Activated naive CD8-positive, alpha-beta T cell treated with anti-CD3 and anti-CD28 coated beads, Interleukin-2, amount 50 U/mL, for 24 hours (primary cell): Measurements from ENCODE around the gene IFT122.

Experiments
- ATAC-seq: fragments of 150-1000 bp; cut with Tn5 transposase; one replicate; pipeline ENCODE4 v1.10.0; 2021
- DNase-seq: peaks from one replicate; pipeline ENCODE4 v3.0.0; 2021
- H3K27ac Mint-ChIP-seq: one replicate; pipeline ENCODE4 v1.8.0; 2021; ENCODE audit warnings: mild to moderate bottlenecking, mixed read lengths
- H3K27me3 Mint-ChIP-seq: one replicate; pipeline ENCODE4 v1.8.0; 2021; ENCODE audit warnings: mixed read lengths
- H3K36me3 Mint-ChIP-seq: one replicate; pipeline ENCODE4 v1.8.0; 2021; ENCODE audit warnings: low read depth, mixed read lengths
- H3K4me1 Mint-ChIP-seq: one replicate; pipeline ENCODE4 v1.8.0; 2021; ENCODE audit warnings: mixed read lengths
- H3K4me3 Mint-ChIP-seq: one replicate; pipeline ENCODE4 v1.8.0; 2021; ENCODE audit warnings: mild to moderate bottlenecking, moderate library complexity, mixed read lengths
- H3K9me3 Mint-ChIP-seq: one replicate; pipeline ENCODE4 v1.8.0; 2021; ENCODE audit warnings: mixed read lengths

Gene IFT122

GRCh38 chr3:129441215-129441614 is 1.2 kb downstream of the IFT122 start:
- DNase-seq (no peak), ATAC-seq (no peak)
- H3K9me3 Mint-ChIP-seq: no peaks in the 10 kb centered on the region
- peak overlapping the region; percentile 94 for H3K4me3 Mint-ChIP-seq
- peak overlapping the region; percentile 99 for H3K27ac Mint-ChIP-seq
- H3K27me3 Mint-ChIP-seq: peaks cover 4% of the 10 kb centered on the region
- H3K4me1 Mint-ChIP-seq: peaks cover 54% of the 10 kb centered on the region
- H3K36me3 Mint-ChIP-seq: peaks cover 26% of the 10 kb centered on the region

- H3K27ac Mint-ChIP-seq: peak overlapping the region; percentile 99
- peaks cover 20% of the 10 kb centered on the region for H3K36me3 Mint-ChIP-seq
- H3K4me3 Mint-ChIP-seq: peak overlapping the region; percentile 94
- H3K27me3 Mint-ChIP-seq: peaks cover 4% of the 10 kb centered on the region
- H3K9me3 Mint-ChIP-seq: no peaks in the 10 kb centered on the region
- DNase-seq (no peak), ATAC-seq (no peak)
- peaks cover 48% of the 10 kb centered on the region for H3K4me1 Mint-ChIP-seq
These were observed 1.8 kb downstream of the IFT122 start for GRCh38 chr3:129441782-129442181.

DNA sequence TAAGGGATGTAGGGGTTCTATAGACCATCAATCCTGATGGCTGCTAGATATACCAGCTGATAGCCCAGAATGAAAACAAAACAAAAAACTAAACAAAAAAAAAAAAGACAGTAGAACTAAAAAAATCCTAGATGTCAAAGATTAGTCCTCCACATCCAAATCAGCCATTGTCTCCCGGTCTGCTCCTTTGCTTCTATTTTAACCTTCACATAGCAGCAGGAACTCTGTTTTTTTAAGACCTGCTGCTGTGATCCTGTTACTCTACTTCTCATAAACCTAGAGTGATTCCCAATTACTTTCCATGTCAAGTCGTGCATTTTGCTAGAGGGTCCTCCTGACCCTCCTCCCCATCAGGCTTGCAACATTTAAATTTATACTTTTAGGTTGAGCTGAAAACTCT is 2.5 kb downstream of the IFT122 start:
- no peak for ATAC-seq
- no peak for DNase-seq
- Mint-ChIP-seq H3K9me3 (no peaks in the 10 kb centered on the region), H3K27ac (peak overlapping the region; percentile 32), H3K4me1 (peaks cover 42% of the 10 kb centered on the region), H3K27me3 (peaks cover 4% of the 10 kb centered on the region), H3K4me3 (no peak overlapping the region), H3K36me3 (peaks cover 16% of the 10 kb centered on the region)

- Mint-ChIP-seq H3K27ac (no peak overlapping the region), H3K9me3 (no peaks in the 10 kb centered on the region), H3K4me1 (peaks cover 37% of the 10 kb centered on the region), H3K27me3 (peaks cover 4% of the 10 kb centered on the region), H3K4me3 (no peak overlapping the region), H3K36me3 (peaks cover 11% of the 10 kb centered on the region)
- ATAC-seq: no peak
- DNase-seq: no peak
These were observed 2.9 kb downstream of the IFT122 start for GRCh38 chr3:129442947-129443346.

GRCh38 chr3:129445471-129445870 is 5.4 kb downstream of the IFT122 start:
- ATAC-seq (no peak), DNase-seq (no peak)
- no peaks in the 10 kb centered on the region for H3K36me3 Mint-ChIP-seq
- H3K4me1 Mint-ChIP-seq: peaks cover 23% of the 10 kb centered on the region
- H3K4me3 Mint-ChIP-seq: no peak overlapping the region
- H3K27ac Mint-ChIP-seq: no peak overlapping the region
- no peaks in the 10 kb centered on the region for H3K27me3 Mint-ChIP-seq
- H3K9me3 Mint-ChIP-seq: no peaks in the 10 kb centered on the region

- H3K4me1 Mint-ChIP-seq: peaks cover 10% of the 10 kb centered on the region
- ATAC-seq: no peak
- H3K27ac Mint-ChIP-seq: no peak overlapping the region
- no peaks in the 10 kb centered on the region for H3K9me3 Mint-ChIP-seq
- no peak for DNase-seq
- no peak overlapping the region for H3K4me3 Mint-ChIP-seq
- H3K36me3 Mint-ChIP-seq: no peaks in the 10 kb centered on the region
- no peaks in the 10 kb centered on the region for H3K27me3 Mint-ChIP-seq
These were observed 6.9 kb downstream of the IFT122 start for GRCh38 chr3:129446926-129447325.

DNA sequence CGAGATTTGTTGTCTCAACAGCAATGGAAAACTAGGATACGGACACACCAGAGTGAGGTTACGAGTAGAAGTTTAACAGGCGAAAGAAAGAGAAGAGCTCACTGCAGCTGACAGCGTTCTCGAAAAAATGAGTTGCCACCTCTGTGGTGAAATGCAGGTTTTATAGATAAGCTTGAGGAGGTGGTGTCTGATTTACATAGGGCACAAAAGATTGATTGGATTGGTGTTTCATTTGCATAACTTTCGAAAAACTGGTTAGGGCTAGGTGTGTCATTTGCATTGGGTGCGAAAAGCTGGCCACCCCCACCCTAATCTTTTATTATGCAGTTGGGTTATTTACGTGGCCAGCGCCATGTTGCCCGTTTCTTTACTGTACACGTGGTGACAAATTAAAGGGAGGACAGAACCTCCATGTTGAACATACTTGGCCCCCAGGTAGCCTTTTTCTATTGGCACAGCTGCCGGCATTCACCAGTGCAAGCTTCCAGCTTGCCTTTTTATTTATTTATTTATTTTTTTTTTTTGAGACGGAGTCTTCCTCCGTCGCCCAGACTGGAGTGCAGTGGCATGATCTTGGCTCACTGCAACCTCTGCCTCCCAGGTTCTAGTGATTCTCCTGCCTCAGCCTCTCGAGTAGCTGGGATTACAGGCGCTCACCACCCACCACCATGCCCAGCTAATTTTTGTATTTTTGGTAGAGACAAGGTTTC is 8.3 kb downstream of the IFT122 start:
- Mint-ChIP-seq H3K4me3 (no peak overlapping the region), H3K36me3 (peaks cover 5% of the 10 kb centered on the region), H3K4me1 (no peaks in the 10 kb centered on the region), H3K27me3 (no peaks in the 10 kb centered on the region), H3K27ac (no peak overlapping the region), H3K9me3 (no peaks in the 10 kb centered on the region)
- ATAC-seq (no peak), DNase-seq (no peak)

DNA sequence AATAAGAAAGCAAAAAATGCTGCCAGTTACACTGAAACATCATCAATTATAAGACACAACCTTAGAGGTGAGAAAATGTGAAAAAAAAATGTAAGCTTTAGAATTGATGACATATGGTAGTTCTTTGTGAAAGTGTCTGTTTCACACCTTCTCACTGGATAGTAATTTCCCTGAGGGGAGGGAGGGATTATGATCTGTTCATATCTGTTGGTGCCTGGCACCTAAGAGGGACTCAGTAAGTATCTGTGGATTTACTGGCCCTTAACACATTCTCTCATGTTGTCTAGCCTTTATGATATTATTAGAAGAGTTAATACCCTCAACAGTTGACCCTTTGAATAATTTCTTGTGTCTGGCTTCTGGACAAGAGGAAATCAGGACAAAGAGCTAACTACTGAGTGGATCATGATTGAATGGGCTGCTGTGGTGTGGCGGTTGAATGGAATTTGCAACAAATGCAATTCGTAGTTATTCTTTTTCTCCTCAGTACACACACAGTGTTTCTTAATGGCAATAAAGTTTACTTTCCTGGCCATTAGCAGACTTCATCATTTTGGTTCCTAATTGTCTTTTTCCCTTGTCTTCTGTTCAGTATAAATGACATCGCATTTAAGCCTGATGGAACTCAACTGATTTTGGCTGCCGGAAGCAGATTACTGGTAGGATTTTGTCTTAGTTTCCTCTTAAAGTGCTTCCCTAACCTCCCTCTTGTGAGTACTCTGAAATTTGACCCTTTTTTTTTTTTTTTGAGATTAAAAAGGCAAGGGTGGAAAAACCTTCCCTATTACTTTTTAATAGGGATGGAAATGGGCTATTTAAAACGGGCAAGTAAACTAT is 9.5 kb downstream of the IFT122 start:
- Mint-ChIP-seq H3K4me1 (no peaks in the 10 kb centered on the region), H3K27me3 (no peaks in the 10 kb centered on the region), H3K4me3 (no peak overlapping the region), H3K36me3 (peaks cover 11% of the 10 kb centered on the region), H3K9me3 (no peaks in the 10 kb centered on the region), H3K27ac (no peak overlapping the region)
- ATAC-seq (no peak), DNase-seq (no peak)

DNA sequence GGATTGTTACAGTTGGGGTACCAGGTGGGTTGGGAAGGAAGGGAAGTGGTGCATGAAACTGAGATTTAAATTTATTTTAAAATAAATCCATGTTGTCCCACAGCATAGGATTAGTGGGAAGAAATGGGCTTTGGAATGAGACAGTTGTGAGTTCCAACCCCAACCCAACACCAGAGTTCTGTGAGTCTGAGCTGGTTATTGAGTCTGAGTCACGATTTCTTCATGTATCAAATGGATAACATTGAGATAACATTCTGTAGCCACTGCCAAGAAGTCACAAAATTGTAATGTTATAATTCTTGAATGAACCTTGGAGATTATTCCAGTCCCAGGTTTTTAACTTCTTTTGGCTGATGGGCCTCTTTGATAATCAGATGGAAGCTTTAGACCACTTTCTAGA is 13.7 kb downstream of the IFT122 start:
- Mint-ChIP-seq H3K27ac (no peak overlapping the region), H3K4me1 (no peaks in the 10 kb centered on the region), H3K36me3 (peaks cover 16% of the 10 kb centered on the region), H3K4me3 (no peak overlapping the region), H3K9me3 (no peaks in the 10 kb centered on the region), H3K27me3 (no peaks in the 10 kb centered on the region)
- ATAC-seq (no peak), DNase-seq (no peak)

DNA sequence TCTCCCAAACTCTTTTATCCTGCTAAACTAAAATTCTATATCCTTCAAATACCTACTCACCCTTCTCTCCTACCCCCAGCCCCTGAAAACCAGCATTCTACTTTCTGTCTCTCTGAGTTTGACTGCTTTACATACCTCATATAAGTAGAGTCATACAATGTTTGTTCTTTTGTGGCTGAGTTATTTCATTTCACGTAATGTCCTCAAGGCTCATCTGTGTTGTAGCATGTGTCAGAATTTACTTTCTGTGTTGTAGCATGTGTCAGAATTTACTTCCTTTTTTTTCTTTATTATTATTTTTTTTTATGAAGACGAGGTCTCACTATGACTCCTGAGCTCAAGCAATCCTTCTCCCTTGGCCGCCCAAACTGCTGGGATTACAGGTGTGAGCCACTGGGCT is 20.1 kb downstream of the IFT122 start:
- no peak for ATAC-seq

DNA sequence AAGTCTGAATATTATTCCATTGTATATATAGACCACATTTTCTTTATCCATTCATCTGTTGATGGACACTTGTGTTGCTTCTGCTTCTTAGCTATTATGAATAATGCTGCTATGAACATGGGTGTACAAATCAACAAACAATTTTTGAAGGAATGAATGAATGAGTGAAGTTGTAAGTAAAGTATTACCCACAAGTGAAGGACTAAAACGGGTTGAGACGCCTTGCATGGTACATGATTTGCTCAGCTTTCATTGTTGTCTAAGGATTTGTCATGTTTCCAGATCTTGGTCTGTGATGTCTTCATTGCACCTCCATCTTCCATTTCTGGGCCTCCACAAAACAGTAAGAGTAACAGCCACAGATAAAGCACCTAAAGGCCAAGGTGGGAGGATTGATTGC is 20.5 kb downstream of the IFT122 start:
- H3K27me3 Mint-ChIP-seq: no peaks in the 10 kb centered on the region
- no peak overlapping the region for H3K4me3 Mint-ChIP-seq
- ATAC-seq (no peak), DNase-seq (no peak)
- peaks cover 6% of the 10 kb centered on the region for H3K36me3 Mint-ChIP-seq
- peaks cover 2% of the 10 kb centered on the region for H3K4me1 Mint-ChIP-seq
- no peak overlapping the region for H3K27ac Mint-ChIP-seq
- no peaks in the 10 kb centered on the region for H3K9me3 Mint-ChIP-seq

More for the DNA sequence above, 20.1 kb downstream of the IFT122 start:
- Mint-ChIP-seq H3K9me3 (no peaks in the 10 kb centered on the region), H3K36me3 (peaks cover 6% of the 10 kb centered on the region), H3K4me1 (peaks cover 2% of the 10 kb centered on the region), H3K27ac (no peak overlapping the region), H3K4me3 (no peak overlapping the region), H3K27me3 (no peaks in the 10 kb centered on the region)
- no peak for DNase-seq

GRCh38 chr3:129461022-129461421 is 21.0 kb downstream of the IFT122 start:
- H3K4me1 Mint-ChIP-seq: peaks cover 2% of the 10 kb centered on the region
- H3K9me3 Mint-ChIP-seq: no peaks in the 10 kb centered on the region
- peaks cover 5% of the 10 kb centered on the region for H3K36me3 Mint-ChIP-seq
- ATAC-seq: no peak
- H3K27ac Mint-ChIP-seq: no peak overlapping the region
- DNase-seq: no peak
- H3K27me3 Mint-ChIP-seq: no peaks in the 10 kb centered on the region
- H3K4me3 Mint-ChIP-seq: no peak overlapping the region

GRCh38 chr3:129461461-129462146 is 21.6 kb downstream of the IFT122 start:
- DNase-seq (no peak), ATAC-seq (no peak)
- no peak overlapping the region for H3K27ac Mint-ChIP-seq

DNA sequence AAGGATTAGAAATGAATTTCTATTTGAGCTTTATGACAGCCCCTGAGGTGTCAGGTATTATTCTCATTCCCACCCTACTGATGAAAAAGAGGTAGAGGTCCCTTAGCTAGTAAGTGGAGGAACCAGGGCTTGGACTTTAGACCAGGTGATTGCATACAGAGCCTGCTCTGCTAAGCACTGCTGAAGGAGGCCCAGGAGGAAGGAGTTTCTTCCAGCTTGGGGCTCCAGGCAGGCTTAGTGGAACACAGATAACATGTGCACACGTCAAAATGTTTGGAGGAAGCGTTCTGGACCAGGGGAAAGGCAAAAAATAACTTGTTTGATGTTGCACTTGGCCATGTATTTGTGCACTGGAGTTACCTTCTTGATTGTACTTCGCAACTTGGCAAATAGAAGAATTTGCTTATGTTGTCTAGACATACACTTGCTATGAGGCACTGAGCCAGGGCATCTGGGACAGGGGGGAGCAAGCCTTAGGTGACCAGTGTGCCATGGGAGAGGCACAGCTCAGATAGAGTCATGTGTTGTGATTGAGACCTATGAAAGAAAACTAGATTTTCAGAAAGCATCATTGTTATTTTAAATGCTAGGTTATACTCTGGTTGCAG is 22.4 kb downstream of the IFT122 start:
- ATAC-seq: no peak
- no peak overlapping the region for H3K4me3 Mint-ChIP-seq
- no peak for DNase-seq
- peaks cover 2% of the 10 kb centered on the region for H3K4me1 Mint-ChIP-seq
- H3K27me3 Mint-ChIP-seq: no peaks in the 10 kb centered on the region
- H3K9me3 Mint-ChIP-seq: no peaks in the 10 kb centered on the region
- H3K36me3 Mint-ChIP-seq: peaks cover 2% of the 10 kb centered on the region
- no peak overlapping the region for H3K27ac Mint-ChIP-seq

More at GRCh38 chr3:129461461-129462146, 21.6 kb downstream of the IFT122 start:
- peaks cover 2% of the 10 kb centered on the region for H3K4me1 Mint-ChIP-seq
- no peak overlapping the region for H3K4me3 Mint-ChIP-seq
- no peaks in the 10 kb centered on the region for H3K27me3 Mint-ChIP-seq
- no peaks in the 10 kb centered on the region for H3K9me3 Mint-ChIP-seq
- H3K36me3 Mint-ChIP-seq: peaks cover 5% of the 10 kb centered on the region
